LNCAP (cell line): ENCODE measurements around the gene ZSCAN10.

ENCODE experiments used
- TF ChIP-seq, protein P1 (sequence below): fragments of 450-650 bp; IDR thresholded peaks from 2 replicates; pipeline ENCODE4 v1.5.1; 2017; ENCODE audit warnings: mild to moderate bottlenecking

Gene ZSCAN10

DNA sequence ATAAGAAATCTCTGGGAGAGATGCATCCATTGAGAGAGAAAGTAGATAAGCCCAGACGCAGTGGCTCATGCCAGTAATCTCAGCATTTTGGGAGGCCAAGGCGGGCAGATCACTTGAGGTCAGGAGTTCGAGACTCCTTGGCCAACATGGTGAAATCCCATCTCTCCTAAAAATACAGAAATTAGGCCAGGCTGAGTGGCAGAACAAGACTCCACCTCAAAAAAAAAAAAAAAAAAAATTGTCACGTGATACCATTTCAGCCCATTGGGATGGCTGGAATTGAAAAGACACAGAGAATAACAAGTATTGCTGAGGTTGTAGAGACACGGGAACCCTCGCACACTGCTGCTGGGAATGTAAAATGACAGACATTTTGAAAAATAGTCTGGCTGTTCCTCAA is 36.5 kb downstream of the ZSCAN10 start:
- TF ChIP-seq, protein P1, sequence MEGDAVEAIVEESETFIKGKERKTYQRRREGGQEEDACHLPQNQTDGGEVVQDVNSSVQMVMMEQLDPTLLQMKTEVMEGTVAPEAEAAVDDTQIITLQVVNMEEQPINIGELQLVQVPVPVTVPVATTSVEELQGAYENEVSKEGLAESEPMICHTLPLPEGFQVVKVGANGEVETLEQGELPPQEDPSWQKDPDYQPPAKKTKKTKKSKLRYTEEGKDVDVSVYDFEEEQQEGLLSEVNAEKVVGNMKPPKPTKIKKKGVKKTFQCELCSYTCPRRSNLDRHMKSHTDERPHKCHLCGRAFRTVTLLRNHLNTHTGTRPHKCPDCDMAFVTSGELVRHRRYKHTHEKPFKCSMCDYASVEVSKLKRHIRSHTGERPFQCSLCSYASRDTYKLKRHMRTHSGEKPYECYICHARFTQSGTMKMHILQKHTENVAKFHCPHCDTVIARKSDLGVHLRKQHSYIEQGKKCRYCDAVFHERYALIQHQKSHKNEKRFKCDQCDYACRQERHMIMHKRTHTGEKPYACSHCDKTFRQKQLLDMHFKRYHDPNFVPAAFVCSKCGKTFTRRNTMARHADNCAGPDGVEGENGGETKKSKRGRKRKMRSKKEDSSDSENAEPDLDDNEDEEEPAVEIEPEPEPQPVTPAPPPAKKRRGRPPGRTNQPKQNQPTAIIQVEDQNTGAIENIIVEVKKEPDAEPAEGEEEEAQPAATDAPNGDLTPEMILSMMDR: no peak

DNA sequence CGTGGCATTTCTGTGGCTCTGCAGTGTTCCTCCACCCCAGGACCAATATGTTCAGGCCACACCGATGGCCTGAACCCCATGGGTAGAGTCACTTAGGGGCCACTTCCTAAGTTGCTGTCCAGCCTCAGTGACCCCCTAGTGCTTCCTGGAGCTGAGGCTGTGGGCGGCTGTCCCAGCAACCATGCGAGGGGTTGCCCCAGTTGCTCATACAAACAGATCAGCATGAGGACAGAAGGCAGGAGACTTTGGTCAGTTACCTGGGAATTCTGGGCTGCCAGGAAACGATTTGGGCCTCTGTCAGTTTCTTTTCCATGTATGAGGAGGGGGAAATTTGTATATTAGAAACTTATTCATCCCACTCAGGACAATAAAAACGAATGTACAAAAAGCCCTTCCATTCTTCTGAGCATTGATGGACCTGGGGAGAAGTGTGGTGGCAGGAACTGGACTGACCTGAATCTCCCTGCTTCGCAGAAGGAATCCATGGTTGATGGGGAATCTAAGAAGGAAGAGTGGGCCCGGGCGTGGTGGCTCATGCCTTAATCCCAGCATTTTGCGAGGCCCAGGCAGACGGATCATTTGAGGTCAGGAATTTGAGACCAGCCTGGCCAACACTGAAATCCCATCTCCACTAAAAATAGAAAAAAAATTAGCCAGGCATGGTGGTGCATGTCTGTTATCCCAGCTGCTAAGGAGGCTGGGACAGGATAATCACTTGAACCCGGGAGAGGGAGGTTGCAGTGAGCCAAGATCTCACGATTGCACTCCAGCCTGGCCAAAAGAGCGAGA is 38.6 kb downstream of the ZSCAN10 start:
- TF ChIP-seq, protein P1: no peak

DNA sequence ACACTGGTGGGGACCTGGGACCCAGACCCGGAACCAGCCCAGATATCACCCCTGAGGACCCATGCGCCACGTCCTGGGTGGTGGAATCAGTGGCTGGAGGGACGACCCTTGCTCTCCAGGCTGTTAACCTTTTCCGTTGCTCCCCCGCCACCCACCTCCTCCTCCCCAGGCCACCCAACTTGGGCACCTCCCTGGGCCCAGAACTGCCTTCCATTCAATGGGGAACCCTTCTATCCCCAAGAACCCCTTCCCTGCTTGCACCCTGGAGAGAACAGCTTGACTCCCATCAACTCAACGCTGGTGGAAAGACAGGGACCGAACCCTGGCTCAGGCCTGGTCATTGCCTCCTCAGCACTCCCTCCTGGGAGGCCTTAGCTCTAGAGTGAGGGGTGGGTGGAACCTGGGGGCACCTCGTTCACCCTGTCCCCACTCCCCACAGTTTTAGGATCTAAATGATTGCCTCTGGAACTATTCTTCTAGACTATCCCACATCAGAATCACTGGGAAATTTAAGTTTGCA is 39.3 kb downstream of the ZSCAN10 start:
- TF ChIP-seq, protein P1: no peak

DNA sequence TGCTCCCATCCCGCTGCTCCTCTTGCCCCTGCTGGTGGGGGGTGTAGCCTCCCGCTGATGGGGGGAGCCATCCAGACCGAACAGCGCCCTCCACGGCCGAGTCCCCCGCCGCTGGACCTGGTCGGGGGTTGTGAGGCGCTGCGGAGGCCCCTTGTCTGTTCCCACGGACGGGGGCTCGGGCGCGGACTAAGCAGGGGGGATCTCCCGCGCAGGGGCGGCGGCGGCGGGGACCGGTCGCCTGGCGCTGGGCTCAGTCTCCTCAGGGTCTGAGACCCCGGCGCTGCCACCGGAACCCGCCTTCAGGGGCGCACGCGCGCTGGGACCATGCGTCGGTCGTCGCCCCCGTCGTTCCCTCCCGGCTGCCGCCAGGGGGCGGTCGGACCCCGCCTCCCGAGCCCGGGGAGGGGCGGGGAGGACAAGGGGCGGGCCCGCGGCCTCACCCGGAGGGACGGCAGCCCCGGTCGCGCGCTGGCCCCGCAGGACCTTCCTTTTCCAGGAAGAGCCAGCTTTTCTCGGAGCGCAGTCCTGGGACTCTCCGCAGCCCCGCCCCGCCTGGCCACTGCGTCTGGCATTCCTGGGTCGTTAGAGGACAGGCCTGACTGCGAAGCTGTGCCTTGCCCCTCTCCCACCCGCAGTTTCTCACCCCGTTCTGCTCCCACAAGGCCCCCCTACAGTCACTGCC is 39.9 kb downstream of the ZSCAN10 start:
- TF ChIP-seq, protein P1: peak; percentile 77

DNA sequence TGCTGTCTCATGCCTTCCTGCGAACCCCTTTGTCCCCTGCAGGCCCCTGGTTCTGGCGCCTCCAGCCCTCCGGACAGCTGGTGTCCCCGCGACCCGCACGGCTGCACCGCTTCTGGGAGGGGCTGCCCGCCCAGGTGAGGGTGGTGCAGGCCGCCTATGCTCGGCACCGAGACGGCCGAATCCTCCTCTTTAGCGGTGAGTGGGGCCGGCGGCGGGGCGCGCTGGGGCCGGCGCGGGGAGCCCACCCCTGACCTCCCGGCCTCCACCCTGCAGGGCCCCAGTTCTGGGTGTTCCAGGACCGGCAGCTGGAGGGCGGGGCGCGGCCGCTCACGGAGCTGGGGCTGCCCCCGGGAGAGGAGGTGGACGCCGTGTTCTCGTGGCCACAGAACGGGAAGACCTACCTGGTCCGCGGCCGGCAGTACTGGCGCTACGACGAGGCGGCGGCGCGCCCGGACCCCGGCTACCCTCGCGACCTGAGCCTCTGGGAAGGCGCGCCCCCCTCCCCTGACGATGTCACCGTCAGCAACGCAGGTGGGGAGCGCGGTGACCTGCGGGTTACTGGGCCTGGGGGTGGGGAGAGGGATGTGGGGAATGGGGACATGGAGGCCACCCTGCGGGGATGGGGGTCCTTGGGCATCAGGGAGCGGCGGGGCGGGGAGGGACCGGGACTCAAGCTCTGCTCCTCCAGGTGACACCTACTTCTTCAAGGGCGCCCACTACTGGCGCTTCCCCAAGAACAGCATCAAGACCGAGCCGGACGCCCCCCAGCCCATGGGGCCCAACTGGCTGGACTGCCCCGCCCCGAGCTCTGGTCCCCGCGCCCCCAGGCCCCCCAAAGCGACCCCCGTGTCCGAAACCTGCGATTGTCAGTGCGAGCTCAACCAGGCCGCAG is 40.7 kb downstream of the ZSCAN10 start:
- TF ChIP-seq, protein P1: no peak

DNA sequence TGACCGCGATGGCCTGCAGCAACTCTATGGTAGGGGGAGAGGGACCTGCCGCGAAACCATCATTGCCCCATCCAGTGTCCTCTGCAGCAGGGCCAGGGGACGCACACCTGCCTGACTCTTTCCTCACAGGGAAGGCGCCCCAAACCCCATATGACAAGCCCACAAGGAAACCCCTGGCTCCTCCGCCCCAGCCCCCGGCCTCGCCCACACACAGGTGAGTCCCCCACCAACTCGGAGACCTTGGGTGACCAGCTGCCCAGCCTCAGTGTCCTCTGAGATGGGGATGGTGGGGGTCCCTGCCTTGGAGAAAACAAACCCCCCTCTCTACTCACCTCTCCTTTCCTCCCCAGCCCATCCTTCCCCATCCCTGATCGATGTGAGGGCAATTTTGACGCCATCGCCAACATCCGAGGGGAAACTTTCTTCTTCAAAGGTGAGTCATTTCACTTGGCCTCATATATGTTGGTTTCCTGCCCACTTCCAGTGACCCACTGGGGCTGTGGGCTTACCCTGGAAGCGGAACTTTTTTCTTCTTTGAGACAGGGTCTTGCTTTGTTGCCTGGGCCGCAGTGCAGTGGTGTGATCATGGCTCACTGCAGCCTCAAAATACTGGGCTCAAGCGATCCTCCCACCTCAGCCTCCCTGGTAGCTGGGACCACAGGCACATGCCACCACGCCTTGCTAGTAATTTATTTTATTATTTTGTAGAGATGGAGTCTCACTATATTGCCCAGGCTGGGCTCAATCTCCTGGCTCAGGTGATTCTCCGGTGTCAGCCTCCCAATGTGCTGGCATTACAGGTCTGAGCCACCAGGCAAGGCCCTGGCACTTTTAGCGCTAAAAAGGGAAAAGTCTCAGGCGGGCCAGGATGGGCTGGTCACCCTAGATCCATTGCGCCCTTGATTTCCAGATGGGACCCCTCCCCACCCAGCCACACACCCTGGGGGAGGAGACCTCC is 41.6 kb downstream of the ZSCAN10 start:
- TF ChIP-seq, protein P1: no peak
